Measurements from ENCODE around the gene YIF1A. TPM values are rescaled to one million over a fixed set of nuclear protein-coding genes. Genes with fewer than 3 reads are reported as not detected.

YIF1A gene
- total and polyA plus RNA-seq, 2 of the 4 experiments (the other 2 are of a cell fraction), result 128 to 207 TPM

- Histone ChIP-seq H2AFZ (replicated peaks; ENCODE audit: low read length, poor library complexity) (no peak overlapping the region), H3K4ac (ENCODE audit: low read depth, low read length) (no peak overlapping the region), H2BK120ac (ENCODE audit: low read depth, low read length) (no peak overlapping the region), H3K4me2 (ENCODE audit: low read depth, low read length) (no peak overlapping the region), H3K27me3 (ENCODE audit: control insufficient read depth, insufficient read depth, low read length) (peaks cover 35% of the 10 kb centered on the region), H3K23ac (ENCODE audit: low read depth, low read length) (no peak overlapping the region), H3K27ac (ENCODE audit: insufficient read depth, low read length) (no peak overlapping the region), H3K79me1 (ENCODE audit: low read depth in 1 of 2, low read length in 2 of 2) (peaks cover 12 to 24% of the 10 kb centered on the region in 2 experiments; a peak in 3 of 4 replicates), H4K20me1 (ENCODE audit: insufficient read depth, low read length) (peaks cover 6% of the 10 kb centered on the region; the same call in 1 of the 2 replicates), H3K9me3 (ENCODE audit: control insufficient read depth, insufficient read depth, low read length) (no peaks in the 10 kb centered on the region), H2BK5ac (ENCODE audit: low read depth, low read length, poor library complexity, severe bottlenecking) (no peak overlapping the region), H2AK9ac (replicated peaks; ENCODE audit: low read depth, low read length, poor library complexity) (no peak overlapping the region), H3K9me1 (ENCODE audit: insufficient read depth, low read length) (peaks cover 17% of the 10 kb centered on the region), H4K5ac (ENCODE audit: low read depth, low read length) (no peak overlapping the region), H2AK5ac (ENCODE audit: low read depth, low read length) (no peak overlapping the region), H3K18ac (ENCODE audit: low read depth, low read length) (no peak overlapping the region), H3K4me3 (ENCODE audit: insufficient read depth, low read depth, low read length) (no peak overlapping the region), H2BK20ac (ENCODE audit: low read depth, low read length) (no peak overlapping the region), H4K91ac (ENCODE audit: insufficient read depth, low read depth, low read length) (no peak overlapping the region), H4K8ac (ENCODE audit: low read depth in 2 of 2, low read length in 2 of 2) (no peak overlapping the region), H3K4me1 (ENCODE audit: control insufficient read depth, insufficient read depth, low read length) (peaks cover 11% of the 10 kb centered on the region), H3K14ac (replicated peaks; ENCODE audit: low read depth, low read length) (no peak overlapping the region), H3K56ac (ENCODE audit: extremely low read depth, insufficient read depth, low read length) (no peak overlapping the region), H3K9ac (ENCODE audit: low read depth, low read length) (no peak overlapping the region), H2BK15ac (ENCODE audit: low read depth, low read length) (no peak overlapping the region), H3K36me3 (ENCODE audit: control insufficient read depth, insufficient read depth, low read length) (peaks cover 4% of the 10 kb centered on the region; the same call in 1 of the 2 replicates)
- ATAC-seq (ENCODE audit: low read depth), result no peak
- WGBS, 2 experiments (ENCODE audit: extremely low coverage in 2 of 2, insufficient read length in 1 of 2), result 26% methylated on average over 13 of the region's 16 CpGs; no CpG with 5 or more reads in 1 of the 2 experiments
- no peak for DNase-seq
- TF ChIP-seq CTCF (conservative IDR thresholded peaks at IDR 0.05; ENCODE audit: low read depth, low read length) (no peak), RFX5 (IDR thresholded peaks at IDR 0.05; ENCODE audit: low read depth, low read length) (no peak), RCOR1 (IDR thresholded peaks at IDR 0.05; ENCODE audit: insufficient replicate concordance, low read length) (no peak)
- ChIA-PET CTCF (no interaction called here), POLR2A (ENCODE audit: unreplicated experiment) (interaction anchor here (0.6 kb wide), 1 partner anchor 11 kb away, joined by 3 read pairs; no protein-coding TSS in a partner anchor)
- intact Hi-C loops (cut with micrococcal nuclease), result no loop called here
- in situ Hi-C loops (cut with MboI; ENCODE audit: low sequenced_read_pairs), result no loop called here
- BruUV-seq (replicated peaks), result no TSS peak
- dilution Hi-C loops (cut with HindIII; ENCODE audit: low sequenced_read_pairs, unreplicated experiment), result no loop called here
Measured at GRCh38 chr11:66291303-66291705, 2.4 kb upstream of the YIF1A start.
